Measurements from ENCODE around the gene FIZ1.
A peak's percentile ranks its signal among the peaks of the same experiment; 100 is the strongest.

Gene FIZ1, protein sequence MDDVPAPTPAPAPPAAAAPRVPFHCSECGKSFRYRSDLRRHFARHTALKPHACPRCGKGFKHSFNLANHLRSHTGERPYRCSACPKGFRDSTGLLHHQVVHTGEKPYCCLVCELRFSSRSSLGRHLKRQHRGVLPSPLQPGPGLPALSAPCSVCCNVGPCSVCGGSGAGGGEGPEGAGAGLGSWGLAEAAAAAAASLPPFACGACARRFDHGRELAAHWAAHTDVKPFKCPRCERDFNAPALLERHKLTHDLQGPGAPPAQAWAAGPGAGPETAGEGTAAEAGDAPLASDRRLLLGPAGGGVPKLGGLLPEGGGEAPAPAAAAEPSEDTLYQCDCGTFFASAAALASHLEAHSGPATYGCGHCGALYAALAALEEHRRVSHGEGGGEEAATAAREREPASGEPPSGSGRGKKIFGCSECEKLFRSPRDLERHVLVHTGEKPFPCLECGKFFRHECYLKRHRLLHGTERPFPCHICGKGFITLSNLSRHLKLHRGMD

DNA sequence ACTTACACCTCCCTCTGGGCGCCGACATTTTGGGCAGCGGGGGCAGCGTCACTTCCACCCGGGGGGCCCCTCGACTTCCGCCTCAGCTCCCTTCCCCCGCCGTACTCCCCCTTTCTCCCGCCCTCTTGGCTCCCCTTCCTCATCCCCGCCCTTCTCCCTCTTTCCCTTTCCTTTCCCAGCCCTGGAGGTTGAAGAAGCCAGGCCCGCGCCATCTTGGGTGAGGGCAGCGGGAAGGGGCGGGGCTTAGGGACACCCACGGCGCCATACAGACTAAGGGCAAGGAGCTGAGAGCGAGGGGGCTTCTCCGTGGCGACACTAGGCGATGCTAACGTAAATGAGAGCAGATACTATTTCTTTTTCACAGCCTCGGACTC is at the start of gene FIZ1:
FIZ1 (minus strand) TSS at position 50 of the 374 bp plus-strand sequence. CDS start 1,652 bp downstream, outside the sequence.
- DNase-seq (ENCODE audit: low spot score): peak; percentile 98

DNA sequence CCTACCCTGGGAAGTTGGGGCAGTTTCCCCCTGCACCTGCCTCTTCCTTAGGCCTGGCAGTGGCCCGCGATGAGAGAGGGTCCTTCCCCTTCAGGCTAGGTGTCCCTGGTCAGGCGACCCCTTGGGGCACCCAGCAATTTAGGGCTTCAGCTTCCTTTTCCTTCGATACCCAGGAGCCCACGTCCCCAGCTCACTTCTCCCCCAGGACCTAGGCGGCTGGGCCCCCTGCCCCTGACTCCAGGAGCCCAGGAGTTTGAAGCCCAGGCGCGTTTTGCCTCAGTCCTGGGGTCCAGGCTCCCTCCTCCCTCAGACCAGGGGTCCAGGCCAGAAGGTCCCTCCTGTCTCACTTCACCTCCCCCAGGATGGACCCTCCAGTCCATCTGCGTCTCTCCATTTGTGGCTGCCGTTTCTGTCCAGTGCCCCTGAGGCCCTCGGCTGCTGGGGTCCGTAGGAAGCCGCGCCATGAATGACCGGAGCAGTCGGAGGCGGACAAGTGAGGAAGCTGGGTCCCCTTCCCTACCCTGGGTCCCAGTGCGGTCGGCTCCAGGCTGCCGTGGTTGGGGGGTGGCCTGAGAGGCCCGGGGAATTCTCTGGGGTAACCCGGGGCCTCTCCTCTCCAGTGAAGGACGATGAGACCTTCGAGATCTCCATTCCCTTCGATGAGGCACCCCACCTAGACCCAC is 49.4 kb upstream of the FIZ1 start:
- no peak for DNase-seq (ENCODE audit: low spot score)

DNA sequence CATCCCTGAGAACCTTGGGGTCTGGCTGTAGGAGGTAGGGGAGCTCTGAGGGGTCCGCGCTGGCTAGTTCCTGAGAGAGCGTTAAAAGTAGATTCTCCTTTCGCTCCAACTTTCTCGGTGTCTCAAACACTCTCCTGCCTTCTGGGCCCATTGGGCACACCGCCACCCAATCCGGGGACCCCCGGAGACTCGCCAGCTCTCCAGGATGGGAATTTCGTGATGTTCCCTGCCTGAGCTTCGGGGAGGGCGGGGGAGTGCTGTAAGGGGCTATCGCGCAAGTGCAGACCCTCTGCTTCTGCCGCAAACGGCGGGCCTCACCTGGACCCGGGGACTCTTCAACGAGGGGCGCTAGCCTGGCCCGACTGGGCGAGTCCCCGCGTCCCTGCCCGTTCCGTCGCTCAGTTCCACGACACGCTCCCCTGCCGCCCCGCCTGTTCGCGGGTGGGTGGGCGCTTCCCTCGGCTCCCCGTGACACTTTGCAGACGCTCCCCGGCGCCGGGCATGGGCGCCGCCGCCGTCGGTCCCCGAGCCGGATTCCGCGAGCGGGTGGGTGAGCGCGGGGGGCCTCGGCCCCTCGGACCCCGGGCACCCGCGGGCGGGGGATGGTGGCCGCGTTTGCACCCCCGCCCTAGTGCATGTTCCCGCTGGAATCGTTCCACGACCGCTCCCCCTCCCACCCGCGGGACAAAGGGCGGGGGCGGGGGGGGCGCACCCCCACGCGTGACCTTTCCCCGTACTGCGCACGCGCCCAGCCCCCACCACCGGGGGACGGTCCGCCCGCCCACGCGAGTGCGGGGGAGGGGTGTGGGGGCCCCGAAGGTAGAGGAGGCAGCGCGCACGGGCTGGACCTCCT is 48.6 kb upstream of the FIZ1 start, which contains the start of gene CCDC106:
CCDC106 (plus strand) TSS at position 481 of the 853 bp plus-strand sequence. CDS start 835 bp downstream, outside the sequence.
- peak; percentile 87 for DNase-seq (ENCODE audit: low spot score)

DNA sequence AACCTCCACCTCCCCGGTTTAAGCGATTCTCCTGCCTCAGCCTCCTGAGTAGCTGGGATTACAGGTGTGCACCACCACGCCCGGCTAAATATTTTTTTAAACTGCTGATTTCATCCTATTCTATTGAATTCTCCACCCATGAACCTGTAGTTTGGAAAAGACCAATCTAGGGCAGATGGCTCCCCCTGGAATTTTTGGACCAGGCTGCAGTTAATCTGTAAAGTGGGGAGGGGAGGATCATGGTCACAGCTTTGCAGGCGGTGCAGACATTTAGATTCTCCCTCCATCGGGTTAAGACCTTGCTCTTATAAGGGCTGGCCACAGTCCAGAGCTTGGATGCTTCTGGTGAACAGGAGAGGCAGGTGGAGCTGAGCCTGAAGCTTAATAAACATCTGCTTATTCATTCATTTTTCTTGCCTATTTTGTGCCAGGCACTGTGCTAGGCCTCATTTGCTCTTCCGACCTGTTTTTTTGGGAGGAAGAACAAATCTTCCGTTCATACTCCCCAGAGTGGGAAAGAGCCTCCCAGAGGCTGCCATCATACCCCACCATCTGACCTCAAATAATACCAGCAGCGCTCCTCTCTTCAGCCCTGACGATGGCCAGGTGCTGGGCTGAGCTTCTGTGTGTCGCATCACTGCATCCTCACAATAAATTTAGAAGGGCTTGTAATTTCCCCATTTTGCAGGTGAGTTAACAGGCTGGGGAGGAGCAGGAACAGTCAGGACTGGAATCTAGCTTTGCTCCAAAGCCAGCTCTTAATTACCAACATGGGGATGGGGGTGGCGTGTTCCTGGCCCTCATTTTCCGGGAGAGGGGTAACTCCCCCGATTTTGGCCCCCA is 47.8 kb upstream of the FIZ1 start:
- no peak for DNase-seq (ENCODE audit: low spot score)

DNA sequence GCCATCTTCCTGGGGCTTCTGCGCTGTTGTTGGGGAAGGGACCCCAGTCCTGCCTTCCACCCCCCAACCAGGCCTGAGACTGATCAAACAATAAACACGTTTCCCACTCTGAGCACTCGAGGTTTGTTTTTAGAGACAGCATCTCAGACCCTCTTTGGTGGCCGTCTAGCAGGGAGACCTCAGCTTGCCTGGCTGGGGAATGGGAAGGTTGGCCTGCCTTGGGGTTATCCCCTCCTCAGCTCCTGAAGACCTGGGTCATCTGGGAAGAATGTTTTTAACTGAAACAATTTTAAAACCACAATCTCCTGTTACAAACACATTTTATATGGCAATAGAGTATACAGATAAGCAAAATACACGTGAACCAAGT is 46.2 kb upstream of the FIZ1 start:
- DNase-seq (ENCODE audit: low spot score): no peak

DNA sequence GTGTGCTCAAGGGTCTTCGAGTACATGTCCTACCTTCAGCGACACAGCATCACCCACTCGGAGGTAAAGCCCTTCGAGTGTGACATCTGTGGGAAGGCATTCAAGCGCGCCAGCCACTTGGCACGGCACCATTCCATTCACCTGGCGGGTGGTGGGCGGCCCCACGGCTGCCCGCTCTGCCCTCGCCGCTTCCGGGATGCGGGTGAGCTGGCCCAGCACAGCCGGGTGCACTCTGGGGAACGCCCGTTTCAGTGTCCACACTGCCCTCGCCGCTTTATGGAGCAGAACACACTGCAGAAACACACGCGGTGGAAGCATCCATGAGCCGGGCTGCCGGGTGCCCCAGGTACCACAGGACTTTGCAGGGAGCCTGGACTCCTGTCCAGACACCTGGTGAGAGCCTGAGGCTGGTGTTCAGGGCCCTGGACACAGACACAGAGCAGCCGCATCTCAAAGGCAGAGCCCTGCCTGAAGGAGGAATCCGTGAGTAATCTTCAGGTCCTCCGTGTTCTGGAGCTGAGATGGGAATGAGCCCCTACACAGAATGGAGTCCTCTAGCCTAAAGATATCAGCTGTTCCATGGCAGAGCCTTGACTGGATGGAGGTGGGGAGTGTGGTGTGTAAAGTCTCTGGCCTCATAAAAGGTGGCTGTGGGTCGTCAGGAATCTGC is 45.7 kb upstream of the FIZ1 start:
- DNase-seq (ENCODE audit: low spot score): no peak

DNA sequence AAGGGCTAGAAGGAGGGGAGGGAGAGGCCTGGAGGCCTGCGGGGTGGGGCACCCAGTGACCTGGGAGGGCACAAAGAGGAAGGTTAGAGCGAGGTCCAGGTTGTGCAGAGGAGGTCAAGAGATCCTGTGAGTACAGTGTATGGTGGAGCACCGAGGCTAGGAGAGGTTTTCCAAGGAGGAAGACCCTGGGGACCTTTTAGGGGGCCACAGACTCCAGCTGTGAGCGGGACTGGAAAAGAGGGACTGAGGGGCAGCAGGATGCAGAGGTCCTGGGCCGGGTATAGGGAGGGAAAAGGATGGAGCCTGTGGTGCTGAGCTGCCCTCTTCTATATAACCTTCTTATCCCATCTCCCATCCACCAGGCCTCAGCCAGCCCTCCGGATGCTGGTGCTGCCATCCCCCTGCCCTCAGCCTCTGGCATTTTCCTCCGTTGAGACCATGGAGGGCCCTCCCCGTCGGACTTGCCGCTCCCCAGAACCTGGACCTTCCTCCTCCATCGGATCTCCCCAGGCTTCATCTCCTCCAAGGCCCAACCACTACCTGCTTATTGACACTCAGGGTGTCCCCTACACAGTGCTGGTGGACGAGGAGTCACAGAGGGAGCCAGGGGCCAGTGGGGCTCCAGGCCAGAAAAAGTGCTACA is 45.0 kb upstream of the FIZ1 start:
- DNase-seq (ENCODE audit: low spot score): no peak

DNA sequence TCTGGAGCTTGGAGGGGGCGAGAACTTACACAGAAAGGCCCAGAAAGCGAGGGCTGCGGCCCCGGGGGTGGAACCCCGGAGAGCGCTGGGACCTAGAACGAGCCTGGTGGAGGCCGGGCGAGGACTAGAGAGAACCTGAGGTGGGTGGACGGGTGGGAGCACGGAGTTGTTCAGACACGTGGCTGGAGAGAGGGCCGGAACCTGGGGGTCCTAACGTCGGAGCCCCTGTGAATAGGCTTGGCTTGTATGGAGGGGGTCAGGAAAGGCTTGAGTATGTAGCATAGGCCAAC is 44.5 kb upstream of the FIZ1 start:
- DNase-seq (ENCODE audit: low spot score): no peak

DNA sequence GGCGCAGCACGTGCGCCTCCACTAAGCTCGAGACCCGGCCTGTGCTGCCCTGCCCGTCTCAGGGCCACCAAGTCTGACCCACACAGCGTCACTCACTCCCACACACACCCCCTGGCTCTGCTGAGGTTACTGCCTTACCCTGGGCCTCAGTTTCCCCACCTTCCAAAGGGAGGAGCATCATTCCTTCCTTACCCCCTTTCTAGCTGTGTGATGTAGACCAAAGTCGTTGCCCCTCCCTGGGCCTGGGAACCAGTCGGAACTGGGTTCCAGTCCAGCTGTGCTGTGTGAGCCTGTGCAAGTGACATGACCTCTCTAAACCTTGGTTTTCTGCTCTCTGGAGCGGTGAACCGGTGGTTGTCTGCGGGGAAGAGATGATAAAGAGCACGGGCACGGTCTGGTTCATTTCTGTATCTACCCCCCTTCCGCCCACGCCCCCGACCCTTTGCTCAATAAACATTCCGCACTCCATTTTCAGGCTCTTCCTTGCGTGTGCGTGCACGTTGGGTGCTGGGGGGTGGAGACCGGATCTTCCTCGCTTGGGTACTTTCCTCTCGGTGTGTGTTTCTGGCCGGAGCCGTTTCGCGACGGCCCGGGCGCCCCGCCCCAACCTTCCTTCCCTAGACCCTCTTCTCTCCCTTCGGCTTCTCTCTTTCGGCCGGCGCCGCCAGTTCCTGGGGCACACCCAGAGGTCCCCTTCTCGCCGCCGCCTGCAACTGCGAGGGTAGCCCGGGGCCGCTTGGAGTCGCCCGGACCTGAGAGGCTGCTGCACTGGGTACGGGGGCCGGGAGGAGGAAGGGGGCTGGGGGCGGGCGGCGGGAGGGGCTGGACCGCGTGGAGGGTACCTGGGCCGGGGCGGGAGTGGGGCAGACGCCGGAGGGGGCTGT is 43.9 kb upstream of the FIZ1 start, which contains the start of gene ZNF581:
ZNF581 (plus strand) TSS at position 647 of the 884 bp plus-strand sequence. CDS start 923 bp downstream, outside the sequence.
- peak; percentile 81 for DNase-seq (ENCODE audit: low spot score)

DNA sequence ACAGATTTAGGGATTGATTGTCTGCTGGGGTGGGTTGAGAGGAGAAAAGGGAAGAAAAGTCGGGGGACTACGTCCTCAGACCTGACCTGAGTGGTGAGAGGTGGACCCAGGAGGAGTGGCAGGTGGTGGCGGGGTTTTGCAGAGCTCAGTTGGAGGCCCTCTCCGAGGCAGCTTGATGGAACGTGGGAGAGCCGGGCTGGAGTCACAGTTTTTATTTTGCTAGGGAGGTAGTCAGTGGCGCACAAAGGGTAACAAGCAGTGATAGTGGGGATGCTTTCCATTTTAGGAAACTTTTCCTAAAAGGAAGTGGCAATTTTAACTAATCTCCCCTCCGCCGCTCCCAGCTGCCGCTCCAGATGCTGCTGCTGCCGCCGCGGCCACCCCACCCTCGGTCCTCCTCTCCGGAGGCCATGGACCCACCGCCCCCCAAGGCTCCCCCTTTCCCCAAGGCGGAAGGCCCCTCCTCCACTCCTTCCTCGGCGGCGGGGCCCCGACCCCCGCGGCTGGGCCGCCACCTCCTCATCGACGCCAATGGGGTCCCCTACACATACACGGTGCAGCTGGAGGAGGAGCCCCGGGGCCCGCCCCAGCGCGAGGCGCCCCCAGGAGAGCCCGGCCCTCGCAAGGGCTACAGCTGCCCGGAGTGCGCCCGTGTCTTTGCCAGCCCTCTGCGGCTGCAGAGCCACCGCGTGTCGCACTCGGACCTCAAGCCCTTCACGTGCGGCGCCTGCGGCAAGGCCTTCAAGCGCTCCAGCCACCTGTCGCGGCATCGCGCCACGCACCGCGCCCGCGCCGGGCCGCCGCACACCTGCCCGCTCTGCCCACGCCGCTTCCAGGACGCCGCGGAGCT is 43.1 kb upstream of the FIZ1 start:
- DNase-seq (ENCODE audit: low spot score): no peak

DNA sequence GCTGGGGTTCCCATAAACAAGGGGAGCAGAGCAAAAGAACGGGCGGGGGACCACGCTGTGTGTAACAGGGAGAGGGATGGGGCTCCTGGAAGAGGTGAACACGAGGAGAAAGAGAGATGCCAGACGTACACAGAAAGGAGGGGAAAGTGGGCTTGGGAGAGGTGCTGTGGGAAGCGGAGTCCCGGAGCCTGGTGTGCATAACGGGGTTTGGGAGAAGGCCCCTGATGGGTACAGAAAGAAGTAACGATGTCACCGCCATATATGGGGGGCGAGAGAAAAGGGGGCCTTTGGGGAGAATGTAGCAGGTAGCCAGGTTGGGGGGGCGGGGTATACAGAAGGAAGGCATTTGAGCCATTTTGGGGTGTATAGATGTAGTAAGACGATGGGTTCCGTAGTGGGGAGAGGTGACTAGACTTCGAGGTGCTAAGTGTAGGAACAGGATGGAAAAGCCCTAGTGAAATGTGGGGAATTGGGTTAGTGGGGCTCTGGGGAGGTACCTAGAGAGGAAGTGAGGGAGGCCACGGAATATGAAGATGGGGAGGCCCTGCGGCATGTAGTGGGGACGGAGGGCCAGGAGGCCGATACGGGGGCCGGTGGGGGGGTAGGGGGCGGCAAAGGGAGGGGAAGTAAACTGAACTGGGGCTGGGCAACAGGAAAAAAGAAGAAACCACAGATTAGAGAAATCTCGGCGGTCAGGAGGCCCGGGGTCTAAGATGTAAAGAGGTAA is 42.3 kb upstream of the FIZ1 start:
- DNase-seq (ENCODE audit: low spot score): no peak

DNA sequence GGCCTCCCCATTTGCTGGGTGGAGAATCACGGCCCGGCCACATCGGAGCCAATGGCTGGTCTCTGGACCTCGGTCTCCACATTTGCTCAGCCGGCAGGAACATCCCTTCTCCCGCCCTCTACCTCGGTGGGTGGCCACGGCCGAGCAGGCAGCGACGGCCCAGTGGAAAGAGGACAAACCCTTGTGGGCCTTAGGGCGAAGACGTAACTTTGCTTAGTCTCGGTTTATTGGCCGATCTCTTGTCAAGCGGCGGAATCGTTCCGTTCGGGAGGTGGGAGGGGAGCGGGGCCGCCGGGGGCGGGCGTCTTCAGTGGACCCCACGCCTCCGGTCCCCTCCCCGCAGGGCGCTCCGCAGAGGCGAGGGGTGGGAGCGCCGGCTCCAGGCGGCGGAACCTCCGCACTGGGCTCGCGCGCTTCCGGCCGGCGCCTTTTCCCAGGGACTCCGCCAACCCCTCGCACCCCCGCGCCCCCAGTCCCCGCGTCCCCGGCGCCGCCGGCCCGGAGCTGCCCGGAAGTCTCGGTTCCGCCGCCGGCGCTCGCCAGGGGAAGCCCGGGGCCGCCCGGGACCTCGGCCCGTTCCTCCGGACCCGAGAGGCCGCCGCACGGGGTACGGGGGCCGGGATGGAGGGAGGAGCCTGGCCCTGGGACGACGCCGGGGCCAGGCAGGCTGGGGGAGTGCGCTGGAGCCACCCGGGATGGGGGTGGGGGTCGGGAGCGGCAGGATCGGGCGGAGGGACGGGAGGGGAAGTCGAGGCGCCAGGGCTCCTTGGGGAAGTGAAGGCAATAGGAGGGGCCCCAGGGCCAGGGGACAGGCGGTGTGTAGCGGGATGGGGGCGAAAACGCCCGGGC is 41.5 kb upstream of the FIZ1 start, which contains the start of gene ZNF580:
ZNF580 (plus strand) TSS at position 426 of the 849 bp plus-strand sequence. CDS start 1,507 bp downstream, outside the sequence.
- peak; percentile 82 for DNase-seq (ENCODE audit: low spot score)

DNA sequence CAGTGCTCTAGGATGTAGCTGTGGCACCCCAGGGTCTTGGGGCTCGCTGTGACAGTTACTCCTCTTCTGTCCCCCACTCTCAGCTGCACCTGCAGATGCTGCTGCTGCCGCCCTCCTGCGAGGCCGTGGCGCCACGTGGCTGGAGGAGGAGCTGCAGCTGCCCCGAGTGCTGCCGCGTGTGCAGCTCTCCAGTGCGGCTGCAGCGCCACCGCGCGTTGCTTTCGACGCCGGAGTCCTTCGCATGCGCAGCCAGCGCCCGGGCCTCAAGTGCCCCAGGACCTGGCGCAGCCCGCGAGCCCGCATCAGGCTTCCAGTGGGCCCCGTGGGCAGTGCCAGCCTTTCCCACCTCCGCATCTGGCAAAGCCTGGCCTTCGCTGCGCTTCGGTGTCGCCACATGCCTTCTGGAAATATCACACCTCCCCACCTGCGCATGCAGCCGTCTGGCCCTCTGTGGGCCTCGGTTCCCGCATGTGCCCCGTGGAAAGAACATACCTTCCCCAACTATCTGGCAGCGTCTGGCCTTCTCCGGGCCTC is 40.8 kb upstream of the FIZ1 start:
- no peak for DNase-seq (ENCODE audit: low spot score)

DNA sequence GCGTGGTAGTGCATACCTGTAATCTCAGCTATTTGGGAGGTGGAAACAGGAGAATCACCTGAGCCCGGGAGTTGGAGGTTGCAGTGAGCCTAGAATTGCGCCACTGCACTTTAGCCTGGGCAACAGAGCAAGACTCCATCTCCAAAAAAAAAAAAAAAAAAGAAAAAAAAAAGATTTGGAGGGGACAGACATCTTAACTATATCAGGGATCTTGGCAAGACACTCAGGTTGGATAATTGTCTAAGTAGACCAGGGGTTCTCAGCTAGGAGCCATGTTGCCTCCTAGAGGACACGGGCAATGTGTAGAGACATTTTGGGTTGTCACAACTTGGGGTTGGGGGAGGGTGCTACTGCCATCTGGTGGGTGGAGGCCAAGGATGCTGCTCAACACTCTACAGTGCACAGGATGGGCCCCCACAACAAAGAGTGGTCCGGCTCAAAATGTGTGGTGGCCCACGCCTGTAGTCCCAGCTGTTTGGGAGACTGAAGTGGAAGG is 39.6 kb upstream of the FIZ1 start:
- no peak for DNase-seq (ENCODE audit: low spot score)

DNA sequence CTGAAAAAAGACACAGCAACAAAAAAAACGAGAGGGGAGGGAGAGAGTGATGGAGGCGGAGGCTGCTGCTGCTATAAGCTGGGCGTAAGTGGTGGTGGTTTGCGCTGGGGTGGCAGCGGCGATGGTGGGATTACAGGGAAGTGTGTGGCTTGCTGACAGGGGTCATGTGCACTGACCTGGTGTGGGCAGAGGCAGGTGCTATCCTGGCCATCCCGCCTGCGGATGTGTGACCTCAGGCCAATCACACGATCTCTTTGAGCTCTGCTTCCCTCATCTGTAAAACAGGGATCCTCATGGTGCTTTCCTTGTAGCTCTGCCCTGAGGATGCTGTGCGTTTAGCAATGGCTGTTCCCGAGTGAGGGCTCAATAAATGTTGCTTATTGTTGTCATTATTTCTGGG is 38.2 kb upstream of the FIZ1 start:
- no peak for DNase-seq (ENCODE audit: low spot score)

DNA sequence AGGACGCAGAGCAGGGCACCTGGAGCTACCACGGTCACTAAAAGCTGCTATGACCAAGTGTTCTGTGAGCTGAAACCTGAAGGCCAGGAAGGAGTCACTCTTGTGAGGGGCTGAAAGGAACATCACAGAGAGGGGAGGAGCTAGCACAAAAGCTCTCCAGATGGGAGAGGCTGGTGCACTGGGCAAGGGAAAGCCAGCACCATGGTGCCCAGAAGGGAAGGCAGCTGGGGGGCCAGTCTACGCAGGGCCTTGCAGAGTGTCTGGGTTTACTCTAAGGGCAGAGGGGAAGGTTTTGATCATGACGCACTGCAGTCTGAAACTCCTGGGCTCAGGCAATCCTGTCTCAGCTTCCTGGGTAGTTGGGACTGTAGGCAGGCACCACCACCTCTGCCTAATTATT is 37.4 kb upstream of the FIZ1 start:
- no peak for DNase-seq (ENCODE audit: low spot score)
